GM21737 (cell line): ENCODE data around the gene CTBP2.
"Not testable (repeated sequence)": the region's sequence is repeated elsewhere in the genome, so short reads cannot be mapped to it uniquely, and the experiment has no call there.

Experiments
- ATAC-seq: cut with Tn5 transposase; IDR thresholded peaks from one replicate; pipeline ENCODE4 v1.9.1; 2021; ENCODE audit warnings: mild to moderate bottlenecking, moderate library complexity; ENCODE audit not compliant: unreplicated experiment

Gene CTBP2

GRCh38 chr10:125076121-125076825, 84.1 kb downstream of the CTBP2 start:
- ATAC-seq, result no peak

- no peak for ATAC-seq
These were observed 86.4 kb downstream of the CTBP2 start for GRCh38 chr10:125073996-125074395.

GRCh38 chr10:125072794-125073193, 87.6 kb downstream of the CTBP2 start:
- no peak for ATAC-seq

GRCh38 chr10:125071008-125071407, 89.4 kb downstream of the CTBP2 start:
- ATAC-seq, result no peak

GRCh38 chr10:125068406-125068805, 92.0 kb downstream of the CTBP2 start:
- no peak for ATAC-seq

- no peak for ATAC-seq
These were observed 92.6 kb downstream of the CTBP2 start for GRCh38 chr10:125067764-125068163.

- ATAC-seq, result no peak
These were observed 93.5 kb downstream of the CTBP2 start for GRCh38 chr10:125066764-125067450.

GRCh38 chr10:125064681-125065492, 95.5 kb downstream of the CTBP2 start:
- peak; percentile 93 for ATAC-seq

GRCh38 chr10:125063256-125063925, 97.0 kb downstream of the CTBP2 start:
- ATAC-seq, result no peak

GRCh38 chr10:125062914-125063230, 97.5 kb downstream of the CTBP2 start:
- ATAC-seq, result no peak

GRCh38 chr10:125062227-125062913, 98.0 kb downstream of the CTBP2 start:
- no peak for ATAC-seq

GRCh38 chr10:125061557-125062226, 98.7 kb downstream of the CTBP2 start:
- ATAC-seq, result no peak

GRCh38 chr10:125060826-125061556, 99.4 kb downstream of the CTBP2 start:
- ATAC-seq, result no peak

GRCh38 chr10:125060482-125060825, 99.9 kb downstream of the CTBP2 start:
- ATAC-seq, result no peak

- ATAC-seq, result no peak
These were observed 100.3 kb downstream of the CTBP2 start for GRCh38 chr10:125060026-125060425.

GRCh38 chr10:125059348-125059747, 101.0 kb downstream of the CTBP2 start:
- ATAC-seq, result not testable (repeated sequence)

GRCh38 chr10:125057158-125058001, 103.0 kb downstream of the CTBP2 start:
- no peak for ATAC-seq
